Duodenal mucosa (tissue), 2 donors: Measurements from ENCODE around the gene TIAM2.

Experiments
- H3K27ac ChIP-seq: one replicate; pipeline ENCODE4 v1.7.0; 2013; ENCODE audit warnings: low read depth, low read length
- H3K27me3 ChIP-seq, 2 donors: one replicate each; pipeline ENCODE4 v1.7.0; 2013; ENCODE audit warnings: low read length in 2 of 2, control low read depth in 1 of 2; ENCODE audit not compliant: insufficient read depth in 2 of 2, control insufficient read depth in 1 of 2
- H3K36me3 ChIP-seq, 2 donors: one replicate each; pipeline ENCODE4 v1.7.0; 2013; ENCODE audit warnings: low read length in 2 of 2, control low read depth in 1 of 2; ENCODE audit not compliant: insufficient read depth in 2 of 2, control insufficient read depth in 1 of 2
- H3K4me1 ChIP-seq, 2 donors: one replicate each; pipeline ENCODE4 v1.7.0; 2013; ENCODE audit warnings: low read length in 2 of 2, control low read depth in 1 of 2; ENCODE audit not compliant: insufficient read depth in 2 of 2, control insufficient read depth in 1 of 2
- H3K4me3 ChIP-seq, 2 donors: one replicate each; pipeline ENCODE4 v1.7.0; 2013; ENCODE audit warnings: low read length in 2 of 2, low read depth in 1 of 2
- H3K9ac ChIP-seq, 2 donors: one replicate each; pipeline ENCODE4 v1.7.0; 2013; ENCODE audit warnings: low read length in 2 of 2, low read depth in 1 of 2
- H3K9me3 ChIP-seq, 2 donors: one replicate each; pipeline ENCODE4 v1.7.0; 2013; ENCODE audit warnings: low read length in 2 of 2, control low read depth in 1 of 2; ENCODE audit not compliant: control insufficient read depth in 1 of 2

Gene TIAM2

GRCh38 chr6:155054491-155055250, 59.6 kb downstream of the TIAM2 start:
- no peaks in the 10 kb centered on the region for H3K4me1 ChIP-seq
- H3K4me3 ChIP-seq, result no peak overlapping the region
- no peaks in the 10 kb centered on the region for H3K27me3 ChIP-seq
- H3K9me3 ChIP-seq, result no peaks in the 10 kb centered on the region
- no peaks in the 10 kb centered on the region for H3K36me3 ChIP-seq
- no peak overlapping the region for H3K27ac ChIP-seq
- H3K9ac ChIP-seq, result no peak overlapping the region

DNA sequence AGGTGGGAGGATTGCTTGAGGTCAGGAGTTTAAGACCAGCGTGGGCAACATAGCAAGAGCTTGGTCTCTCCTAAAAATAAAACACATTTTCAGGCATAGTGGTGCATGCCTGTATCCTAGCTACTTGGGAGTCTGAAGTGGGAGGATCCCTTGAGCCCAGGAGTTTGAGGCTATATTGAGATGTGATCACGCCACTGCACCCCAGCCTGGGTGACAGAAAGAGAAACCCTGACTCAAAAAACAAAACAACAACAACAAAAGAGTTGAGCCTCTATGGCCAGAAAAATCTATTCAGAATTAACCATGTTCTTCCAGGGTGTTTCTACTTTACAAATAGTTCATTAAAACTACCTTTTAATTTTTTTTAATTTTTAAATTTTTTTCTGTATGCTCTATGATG, 60.6 kb downstream of the TIAM2 start:
- no peak overlapping the region for H3K4me3 ChIP-seq
- H3K27ac ChIP-seq, result no peak overlapping the region
- H3K9me3 ChIP-seq, result no peaks in the 10 kb centered on the region
- no peaks in the 10 kb centered on the region for H3K36me3 ChIP-seq
- H3K27me3 ChIP-seq, result no peaks in the 10 kb centered on the region
- H3K9ac ChIP-seq, result no peak overlapping the region
- no peaks in the 10 kb centered on the region for H3K4me1 ChIP-seq

DNA sequence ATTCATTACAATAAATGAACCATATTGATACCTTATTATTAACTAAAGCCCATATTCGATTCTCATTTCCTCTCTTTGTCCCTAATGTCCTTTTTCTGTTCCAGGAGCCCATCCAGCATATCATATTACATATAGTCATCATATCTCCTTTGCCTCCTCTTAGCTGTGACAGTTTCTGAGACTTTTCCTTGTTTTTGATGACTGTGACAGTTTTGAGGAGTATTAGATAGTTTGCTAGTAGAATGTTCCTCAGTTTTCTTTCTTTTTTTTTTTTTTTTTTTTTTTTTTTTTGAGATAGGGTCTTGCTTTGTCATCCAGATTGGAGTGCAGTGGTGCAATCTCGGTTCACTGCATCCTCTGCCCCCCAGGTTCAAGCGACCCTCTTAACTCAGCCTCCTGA, 61.6 kb downstream of the TIAM2 start:
- no peak overlapping the region for H3K27ac ChIP-seq
- no peaks in the 10 kb centered on the region for H3K9me3 ChIP-seq
- H3K36me3 ChIP-seq, result no peaks in the 10 kb centered on the region
- H3K27me3 ChIP-seq, result no peaks in the 10 kb centered on the region
- H3K4me1 ChIP-seq, result no peaks in the 10 kb centered on the region
- no peak overlapping the region for H3K9ac ChIP-seq
- no peak overlapping the region for H3K4me3 ChIP-seq

GRCh38 chr6:155061381-155061780, 66.3 kb downstream of the TIAM2 start:
- H3K9me3 ChIP-seq, result no peaks in the 10 kb centered on the region
- no peaks in the 10 kb centered on the region for H3K36me3 ChIP-seq
- H3K4me3 ChIP-seq, result no peak overlapping the region
- no peaks in the 10 kb centered on the region for H3K27me3 ChIP-seq
- H3K9ac ChIP-seq, result no peak overlapping the region
- no peaks in the 10 kb centered on the region for H3K4me1 ChIP-seq
- H3K27ac ChIP-seq, result no peak overlapping the region

DNA sequence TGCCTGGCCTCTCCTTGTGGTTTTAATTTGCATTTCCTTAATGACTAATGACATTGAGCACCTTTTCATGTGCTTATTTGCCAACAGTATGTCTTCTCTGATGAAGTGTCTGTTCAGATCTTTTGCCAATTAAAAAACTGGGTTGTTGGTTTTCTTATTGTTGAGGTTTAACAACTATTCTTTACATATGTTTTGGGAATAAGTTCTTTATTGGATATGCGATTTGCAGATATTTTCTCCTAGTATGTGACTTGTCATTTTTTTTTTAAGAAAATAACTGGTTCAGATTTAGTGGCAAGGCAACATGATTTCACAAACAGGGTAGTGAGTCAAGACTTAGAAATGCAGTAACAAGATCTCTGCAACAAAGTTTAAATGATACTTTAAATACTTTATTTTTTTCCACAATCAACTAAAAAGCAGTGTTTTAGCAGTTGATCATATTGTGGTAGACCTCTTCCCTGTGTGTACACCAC, 67.8 kb downstream of the TIAM2 start:
- no peaks in the 10 kb centered on the region for H3K4me1 ChIP-seq
- no peak overlapping the region for H3K4me3 ChIP-seq
- H3K9ac ChIP-seq, result no peak overlapping the region
- no peaks in the 10 kb centered on the region for H3K9me3 ChIP-seq
- no peak overlapping the region for H3K27ac ChIP-seq
- no peaks in the 10 kb centered on the region for H3K36me3 ChIP-seq
- no peaks in the 10 kb centered on the region for H3K27me3 ChIP-seq

DNA sequence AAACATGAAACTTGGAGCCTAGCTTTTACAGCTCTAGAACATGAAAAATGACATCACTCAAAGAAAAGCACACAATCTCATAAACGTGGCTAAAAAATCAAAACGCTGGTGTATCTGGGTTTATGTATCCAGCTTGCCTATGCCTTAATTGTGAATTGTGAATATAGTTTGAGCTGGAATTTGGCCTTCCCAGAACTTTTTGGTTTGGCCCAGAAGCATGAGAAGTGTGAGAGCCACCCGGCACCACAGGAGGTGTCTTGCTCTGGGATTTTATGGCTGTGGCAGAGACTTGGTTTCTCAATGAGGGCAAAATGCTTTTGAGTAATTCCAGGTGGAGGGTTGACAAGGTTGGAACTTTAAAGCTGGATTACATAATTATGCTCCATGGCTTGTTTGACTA, 69.2 kb downstream of the TIAM2 start:
- Histone ChIP-seq H3K27ac (no peak overlapping the region), H3K4me1 (no peaks in the 10 kb centered on the region), H3K9ac (no peak overlapping the region), H3K36me3 (no peaks in the 10 kb centered on the region), H3K4me3 (no peak overlapping the region), H3K27me3 (no peaks in the 10 kb centered on the region), H3K9me3 (no peaks in the 10 kb centered on the region)

DNA sequence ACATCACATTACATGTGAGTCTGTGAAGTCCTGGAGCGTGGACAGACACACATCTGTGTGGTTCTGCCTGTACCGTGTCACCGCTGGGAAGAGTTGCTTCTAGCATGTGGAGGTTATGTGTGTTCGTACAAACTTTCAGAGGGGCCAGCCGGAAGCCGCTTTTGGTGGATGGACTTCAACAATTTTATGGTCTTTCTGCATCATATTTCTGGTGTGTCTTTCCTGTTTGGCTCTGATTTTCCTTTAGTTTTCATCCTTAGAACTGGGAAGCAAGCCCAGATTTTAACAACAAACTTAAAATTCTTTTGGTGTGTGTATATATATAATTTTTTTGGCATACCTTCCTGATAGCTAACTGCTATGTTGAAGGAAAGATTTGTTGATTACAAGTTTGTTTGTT, 71.2 kb downstream of the TIAM2 start:
- no peaks in the 10 kb centered on the region for H3K27me3 ChIP-seq
- no peak overlapping the region for H3K4me3 ChIP-seq
- no peak overlapping the region for H3K27ac ChIP-seq
- no peak overlapping the region for H3K9ac ChIP-seq
- no peaks in the 10 kb centered on the region for H3K4me1 ChIP-seq
- no peaks in the 10 kb centered on the region for H3K36me3 ChIP-seq
- H3K9me3 ChIP-seq, result no peaks in the 10 kb centered on the region

DNA sequence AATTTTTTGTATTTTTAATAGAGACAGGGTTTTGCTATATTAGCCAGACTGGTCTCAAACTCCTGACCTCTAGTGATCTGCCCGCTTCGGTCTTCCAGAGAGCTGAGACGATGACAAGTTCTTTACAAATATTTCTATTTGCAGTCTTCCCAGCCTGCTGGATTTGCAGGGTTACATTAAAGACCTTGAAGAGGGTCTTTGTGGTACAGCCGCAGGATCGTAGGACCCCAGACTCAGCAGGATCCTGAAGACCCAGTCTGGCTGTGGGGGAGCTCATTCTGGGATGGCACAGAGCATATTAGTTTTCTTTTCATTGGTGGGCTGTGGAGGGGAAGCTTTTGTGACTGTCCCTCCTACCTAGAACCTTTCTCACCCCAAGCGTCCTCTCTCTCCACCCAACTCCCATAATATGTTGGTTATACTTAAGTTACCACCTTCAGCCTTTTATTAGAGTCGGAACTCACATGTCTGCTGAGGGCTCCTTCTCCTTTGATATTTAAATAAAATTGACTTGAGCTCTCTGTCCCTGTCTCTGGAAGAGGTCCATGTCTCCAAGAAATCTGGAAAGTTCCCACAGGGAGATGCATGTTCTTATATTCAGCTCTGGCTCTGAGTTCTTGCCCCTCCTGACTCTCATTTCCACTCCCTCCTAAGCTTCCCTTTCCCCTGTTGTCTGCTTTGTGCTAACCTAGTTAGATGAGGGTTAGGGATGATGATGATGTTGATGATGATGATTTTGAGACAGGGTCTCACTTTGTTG, 72.0 kb downstream of the TIAM2 start:
- no peaks in the 10 kb centered on the region for H3K9me3 ChIP-seq
- no peak overlapping the region for H3K9ac ChIP-seq
- H3K36me3 ChIP-seq, result no peaks in the 10 kb centered on the region
- no peak overlapping the region for H3K4me3 ChIP-seq
- H3K27me3 ChIP-seq, result no peaks in the 10 kb centered on the region
- H3K4me1 ChIP-seq, result no peaks in the 10 kb centered on the region
- H3K27ac ChIP-seq, result no peak overlapping the region

DNA sequence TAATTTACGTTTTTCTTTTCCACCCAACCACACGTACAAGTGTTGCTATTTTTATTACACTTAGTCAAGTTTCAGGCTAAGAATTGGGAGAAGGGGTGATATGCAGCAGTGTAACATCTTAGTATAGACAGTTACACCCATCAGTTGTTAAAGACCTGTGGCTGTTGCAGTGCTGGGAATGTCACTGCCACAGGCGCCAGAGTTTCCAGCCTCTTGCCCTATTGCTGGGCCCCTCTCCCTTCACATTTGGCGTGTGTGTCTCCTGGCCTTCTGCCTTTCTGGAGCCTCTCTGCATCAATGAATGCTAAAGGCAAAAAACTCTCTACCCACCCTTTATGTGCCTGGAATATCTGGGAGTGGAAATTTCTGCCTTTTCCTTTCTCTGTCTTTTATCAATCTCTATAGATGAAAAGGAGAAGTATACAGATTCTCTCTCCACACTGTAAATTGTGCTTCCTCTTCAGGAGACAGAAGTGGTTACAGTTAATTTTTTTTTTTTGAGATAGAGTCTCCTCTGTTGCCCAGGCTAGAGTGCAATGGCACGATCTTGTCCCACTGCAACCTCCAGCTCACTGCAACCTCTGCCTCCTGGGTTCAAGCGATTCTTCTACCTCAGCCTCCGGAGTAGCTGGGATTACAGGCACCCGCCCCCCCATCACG, 73.0 kb downstream of the TIAM2 start:
- Histone ChIP-seq H3K4me1 (no peaks in the 10 kb centered on the region), H3K36me3 (no peaks in the 10 kb centered on the region), H3K27ac (no peak overlapping the region), H3K9me3 (no peaks in the 10 kb centered on the region), H3K4me3 (no peak overlapping the region), H3K9ac (no peak overlapping the region), H3K27me3 (no peaks in the 10 kb centered on the region)

DNA sequence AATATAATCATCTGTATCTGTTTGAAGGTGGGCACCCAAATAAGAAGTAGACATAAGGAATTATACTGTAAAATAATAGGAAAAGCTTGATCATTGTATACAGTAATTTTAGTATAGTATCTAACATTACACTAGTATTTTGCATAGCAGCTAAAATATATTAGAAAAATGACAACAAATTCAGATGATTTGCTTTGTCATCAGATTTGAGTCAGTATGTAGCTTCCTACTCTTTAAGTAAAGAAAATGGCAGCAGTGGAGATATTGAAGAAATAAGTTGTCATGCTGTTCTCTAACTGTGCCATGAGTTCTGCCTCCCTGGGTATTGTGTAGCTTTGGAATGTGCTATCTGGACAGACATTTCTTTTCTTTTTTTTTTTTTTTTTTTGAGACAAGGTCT, 74.4 kb downstream of the TIAM2 start:
- Histone ChIP-seq H3K36me3 (no peaks in the 10 kb centered on the region), H3K4me1 (no peaks in the 10 kb centered on the region), H3K9me3 (no peaks in the 10 kb centered on the region), H3K27ac (no peak overlapping the region), H3K9ac (no peak overlapping the region), H3K4me3 (no peak overlapping the region), H3K27me3 (no peaks in the 10 kb centered on the region)
